Skeletal muscle satellite cell (primary cell): ENCODE measurements around the gene VWA3B.
"Not testable (repeated sequence)": the region's sequence is repeated elsewhere in the genome, so short reads cannot be mapped to it uniquely, and the experiment has no call there.

Experiments
- H3K27me3 ChIP-seq: 2 replicates; pipeline ENCODE4 v1.7.0; 2013; ENCODE audit warnings: low read length; ENCODE audit not compliant: control insufficient read depth, insufficient read depth
- H3K36me3 ChIP-seq: 2 replicates; pipeline ENCODE4 v1.7.0; 2013; ENCODE audit warnings: mild to moderate bottlenecking, control low read depth, low read length; ENCODE audit not compliant: insufficient read depth
- H3K4me1 ChIP-seq: 2 replicates; pipeline ENCODE4 v1.7.0; 2013; ENCODE audit warnings: low read length; ENCODE audit not compliant: control insufficient read depth, insufficient read depth
- H3K4me2 ChIP-seq: 2 replicates; pipeline ENCODE4 v1.7.0; 2013; ENCODE audit warnings: mild to moderate bottlenecking, low read length
- H3K4me3 ChIP-seq: 2 replicates; pipeline ENCODE4 v1.7.0; 2013; ENCODE audit warnings: low read length
- H3K9ac ChIP-seq: 2 replicates; pipeline ENCODE4 v1.7.0; 2013; ENCODE audit warnings: mild to moderate bottlenecking, low read depth, low read length, moderate library complexity
- H3K9me3 ChIP-seq: replicated peaks from 2 replicates; pipeline ENCODE4 v1.7.0; 2013; ENCODE audit warnings: mild to moderate bottlenecking, control low read depth, low read length

Gene VWA3B

GRCh38 chr2:98268225-98268624 lies 181.3 kb downstream of the VWA3B start:
- not testable (repeated sequence) for H3K4me2 ChIP-seq, H3K9me3 ChIP-seq, H3K4me3 ChIP-seq, H3K4me1 ChIP-seq, H3K9ac ChIP-seq, H3K36me3 ChIP-seq
- H3K27me3 ChIP-seq: peaks cover 11% of the 10 kb centered on the region

- no peak overlapping the region for H3K9ac ChIP-seq
- H3K4me1 ChIP-seq: no peaks in the 10 kb centered on the region
- no peak overlapping the region for H3K4me3 ChIP-seq
- H3K4me2 ChIP-seq: no peak overlapping the region
- H3K36me3 ChIP-seq: no peaks in the 10 kb centered on the region
- H3K9me3 ChIP-seq: no peaks in the 10 kb centered on the region
- H3K27me3 ChIP-seq: peaks cover 14% of the 10 kb centered on the region
These were observed 182.3 kb downstream of the VWA3B start for GRCh38 chr2:98269274-98269673.

DNA sequence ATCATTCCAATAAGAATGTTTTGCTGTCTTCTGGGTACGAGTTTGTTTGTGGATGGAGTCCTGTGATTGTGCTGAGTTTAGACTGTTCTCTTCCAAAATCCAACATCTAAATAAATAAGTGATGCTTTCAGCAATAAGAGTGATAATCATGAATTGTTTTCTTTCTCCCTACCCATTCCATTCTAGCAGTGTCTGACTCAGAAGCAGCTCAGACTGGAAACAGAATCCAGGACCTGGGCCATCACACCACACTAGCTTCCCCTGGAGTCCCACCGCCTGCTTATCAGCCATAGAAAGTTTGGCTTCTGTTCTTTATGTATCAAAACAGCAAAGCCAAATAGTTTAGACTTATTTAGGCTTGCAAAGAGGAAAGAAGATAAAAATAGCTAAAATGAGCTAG lies 182.9 kb downstream of the VWA3B start:
- Histone ChIP-seq H3K4me1 (no peaks in the 10 kb centered on the region), H3K36me3 (no peaks in the 10 kb centered on the region), H3K27me3 (peaks cover 14% of the 10 kb centered on the region), H3K4me2 (no peak overlapping the region), H3K9ac (no peak overlapping the region), H3K4me3 (no peak overlapping the region), H3K9me3 (no peaks in the 10 kb centered on the region)

- Histone ChIP-seq H3K27me3 (peaks cover 60% of the 10 kb centered on the region), H3K4me2 (no peak overlapping the region), H3K9me3 (no peaks in the 10 kb centered on the region), H3K9ac (no peak overlapping the region), H3K36me3 (no peaks in the 10 kb centered on the region), H3K4me1 (no peaks in the 10 kb centered on the region), H3K4me3 (no peak overlapping the region)
These were observed 190.3 kb downstream of the VWA3B start for GRCh38 chr2:98277162-98277859.

DNA sequence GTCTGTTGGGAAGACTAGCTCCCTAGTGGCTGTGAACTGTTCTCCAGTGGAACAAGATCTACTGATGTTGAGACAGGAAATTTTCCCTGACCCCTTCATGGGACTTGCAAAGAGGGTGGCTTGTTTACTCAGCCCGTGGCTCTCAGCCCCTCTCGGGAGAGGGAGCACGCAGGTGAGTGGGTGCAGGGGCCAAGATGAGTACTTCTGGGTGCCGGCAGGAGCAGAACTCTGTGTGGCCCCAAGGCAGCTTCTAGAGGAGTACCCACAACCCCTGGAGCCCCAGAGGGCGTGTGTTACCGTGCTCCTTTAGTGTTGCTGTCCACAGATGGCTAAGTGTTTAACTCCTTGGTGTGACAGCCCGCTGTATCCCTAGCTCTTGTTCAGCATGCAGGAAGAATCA lies 191.1 kb downstream of the VWA3B start:
- H3K27me3 ChIP-seq: peaks cover 54% of the 10 kb centered on the region
- H3K36me3 ChIP-seq: no peaks in the 10 kb centered on the region
- no peaks in the 10 kb centered on the region for H3K9me3 ChIP-seq
- H3K4me3 ChIP-seq: no peak overlapping the region
- H3K4me2 ChIP-seq: no peak overlapping the region
- H3K4me1 ChIP-seq: no peaks in the 10 kb centered on the region
- H3K9ac ChIP-seq: no peak overlapping the region

GRCh38 chr2:98280376-98281102 lies 193.6 kb downstream of the VWA3B start:
- Histone ChIP-seq H3K4me1 (no peaks in the 10 kb centered on the region), H3K27me3 (peaks cover 50% of the 10 kb centered on the region), H3K4me3 (no peak overlapping the region), H3K4me2 (no peak overlapping the region), H3K9ac (no peak overlapping the region), H3K36me3 (no peaks in the 10 kb centered on the region), H3K9me3 (no peaks in the 10 kb centered on the region)

- no peak overlapping the region for H3K9ac ChIP-seq
- no peaks in the 10 kb centered on the region for H3K36me3 ChIP-seq
- no peak overlapping the region for H3K4me2 ChIP-seq
- peaks cover 50% of the 10 kb centered on the region for H3K27me3 ChIP-seq
- H3K4me1 ChIP-seq: no peaks in the 10 kb centered on the region
- no peaks in the 10 kb centered on the region for H3K9me3 ChIP-seq
- H3K4me3 ChIP-seq: no peak overlapping the region
These were observed 194.6 kb downstream of the VWA3B start for GRCh38 chr2:98281607-98282006.

- Histone ChIP-seq H3K4me1 (no peaks in the 10 kb centered on the region), H3K27me3 (peaks cover 53% of the 10 kb centered on the region)
These were observed 195.1 kb downstream of the VWA3B start for GRCh38 chr2:98282109-98282508.

GRCh38 chr2:98293030-98293429 lies 206.1 kb downstream of the VWA3B start:
- Histone ChIP-seq H3K4me2 (no peak overlapping the region), H3K4me3 (no peak overlapping the region), H3K4me1 (no peaks in the 10 kb centered on the region), H3K9me3 (no peaks in the 10 kb centered on the region), H3K9ac (no peak overlapping the region), H3K27me3 (peaks cover 7% of the 10 kb centered on the region), H3K36me3 (no peaks in the 10 kb centered on the region)

More at GRCh38 chr2:98282109-98282508, 195.1 kb downstream of the VWA3B start:
- H3K4me2 ChIP-seq: no peak overlapping the region
- no peaks in the 10 kb centered on the region for H3K36me3 ChIP-seq
- H3K4me3 ChIP-seq: no peak overlapping the region
- no peaks in the 10 kb centered on the region for H3K9me3 ChIP-seq
- no peak overlapping the region for H3K9ac ChIP-seq

DNA sequence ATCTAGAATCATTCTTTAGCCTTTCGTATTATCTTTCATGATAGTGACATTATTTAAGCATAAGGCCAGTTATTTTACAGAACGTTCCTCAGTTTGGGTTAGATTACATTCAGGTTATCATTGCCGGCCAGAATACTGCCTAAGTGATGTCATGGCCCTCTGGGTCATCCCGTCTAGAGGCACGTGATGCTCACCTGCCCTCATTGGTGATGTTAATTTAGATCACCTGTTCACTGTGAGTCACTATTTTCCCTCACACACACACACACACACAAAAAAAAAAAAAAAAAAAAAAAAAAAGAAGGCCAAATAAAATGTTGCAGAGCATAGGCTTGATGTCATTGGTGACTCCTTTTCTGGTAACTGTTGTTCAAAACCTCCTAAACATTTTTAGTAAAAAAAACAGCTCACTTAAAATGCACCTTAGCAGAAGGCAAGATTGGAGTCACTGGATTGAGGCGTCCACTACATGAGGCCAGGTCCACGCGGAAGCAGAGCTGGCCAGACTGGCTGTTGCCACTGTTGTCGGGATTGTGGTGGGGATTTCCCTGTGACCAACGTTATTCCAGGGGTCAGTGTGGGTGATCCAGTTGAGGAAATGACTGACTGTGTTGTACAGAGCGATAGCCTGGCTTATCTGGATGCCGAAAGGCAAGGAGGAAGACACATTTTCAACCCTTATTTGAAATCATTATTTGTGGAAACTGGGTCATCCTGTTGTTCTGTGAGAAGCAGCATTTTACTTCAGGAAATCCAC lies 207.1 kb downstream of the VWA3B start:
- H3K4me3 ChIP-seq: no peak overlapping the region
- H3K36me3 ChIP-seq: no peaks in the 10 kb centered on the region
- no peak overlapping the region for H3K4me2 ChIP-seq
- H3K9me3 ChIP-seq: no peaks in the 10 kb centered on the region
- H3K9ac ChIP-seq: no peak overlapping the region
- peaks cover 12% of the 10 kb centered on the region for H3K27me3 ChIP-seq
- no peaks in the 10 kb centered on the region for H3K4me1 ChIP-seq

- H3K27me3 ChIP-seq: peaks cover 17% of the 10 kb centered on the region
- no peak overlapping the region for H3K4me3 ChIP-seq
- no peaks in the 10 kb centered on the region for H3K9me3 ChIP-seq
- H3K4me1 ChIP-seq: no peaks in the 10 kb centered on the region
- H3K9ac ChIP-seq: no peak overlapping the region
- no peak overlapping the region for H3K4me2 ChIP-seq
- H3K36me3 ChIP-seq: no peaks in the 10 kb centered on the region
These were observed 207.7 kb downstream of the VWA3B start for GRCh38 chr2:98294711-98295110.
